CD4-positive, alpha-beta T cell treated with Interleukin-1 beta for 1 hour (primary cell): Measurements from ENCODE around the gene GOSR2.
"Not testable (repeated sequence)": the region's sequence is repeated elsewhere in the genome, so short reads cannot be mapped to it uniquely, and the experiment has no call there.

ENCODE experiments used
- DNase-seq, 2 donors: peaks; one replicate each; pipeline ENCODE4 v3.0.0-alpha.2; 2020 to 2022

The GOSR2 gene

DNA sequence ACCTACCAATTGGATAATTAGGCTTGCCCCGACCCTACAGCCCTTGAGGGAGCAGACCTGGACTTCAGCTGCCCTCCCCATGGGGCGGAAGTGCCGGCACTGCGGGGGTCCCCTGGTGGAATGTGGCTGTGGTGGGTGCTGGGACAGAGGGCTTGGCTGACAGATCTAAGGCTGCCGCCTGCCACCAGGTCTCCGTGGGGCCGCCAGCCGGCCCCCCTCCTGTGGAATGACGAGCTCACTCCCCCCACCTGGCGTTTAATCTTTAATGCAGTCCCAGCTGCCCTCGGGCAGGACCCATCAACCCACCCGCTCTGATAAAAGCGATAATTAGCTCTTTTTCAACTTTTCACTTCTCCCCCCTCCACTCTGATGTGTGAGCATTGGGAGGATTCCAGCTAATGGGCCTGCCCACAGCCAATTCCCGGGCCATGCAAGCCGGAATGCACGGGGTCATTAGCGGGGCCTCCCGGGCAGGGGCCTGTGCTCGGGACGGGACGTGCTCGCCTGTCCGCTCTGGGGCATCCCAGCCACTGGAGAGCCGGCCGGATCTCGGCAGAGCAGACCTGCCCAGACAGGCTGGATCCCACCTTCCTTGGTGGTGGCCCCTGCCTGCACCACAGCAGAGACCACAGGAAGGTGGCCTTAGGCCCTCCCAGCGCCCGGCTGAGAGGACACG lies 28.3 kb upstream of the GOSR2 start:
- no peak for DNase-seq

DNA sequence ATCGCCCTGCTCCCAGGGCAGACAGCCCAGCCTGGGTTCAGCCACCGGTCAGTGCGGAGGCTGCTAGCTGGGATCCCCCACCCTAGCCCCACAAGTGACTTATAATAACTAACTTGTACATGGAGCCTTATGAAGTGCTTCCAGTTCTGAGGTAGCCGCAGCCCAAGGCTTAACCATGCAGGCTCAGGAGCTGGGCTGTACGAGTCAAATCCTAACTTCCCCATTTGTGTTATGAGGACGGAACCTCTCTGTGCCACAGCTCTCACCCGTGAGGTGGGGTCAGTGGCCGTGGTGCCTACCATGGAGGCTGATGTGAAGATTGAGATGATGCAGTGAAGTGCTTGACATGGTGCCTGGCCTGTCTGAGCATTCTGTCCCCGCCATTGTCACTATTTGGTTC lies 27.8 kb upstream of the GOSR2 start:
- no peak for DNase-seq

DNA sequence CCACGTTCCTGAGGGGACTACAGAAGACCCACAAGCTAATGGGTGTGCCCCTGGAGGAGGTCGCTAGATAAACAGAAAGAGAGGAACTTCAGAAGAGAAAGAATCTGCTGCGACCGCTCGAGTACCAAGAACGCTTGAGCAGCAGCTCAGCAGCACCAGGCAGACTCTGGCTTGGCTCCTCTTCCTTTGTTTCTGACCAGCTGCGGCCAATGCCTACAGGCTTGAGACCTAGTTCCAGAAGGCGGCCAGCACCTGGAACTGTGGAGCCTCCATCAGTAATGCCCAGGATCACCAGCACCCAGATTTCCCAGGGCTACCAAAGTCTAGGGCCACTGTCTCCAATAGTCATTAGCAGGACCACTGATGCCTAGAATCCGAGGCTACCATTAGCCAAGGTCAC lies 26.0 kb upstream of the GOSR2 start:
- DNase-seq = no peak

DNA sequence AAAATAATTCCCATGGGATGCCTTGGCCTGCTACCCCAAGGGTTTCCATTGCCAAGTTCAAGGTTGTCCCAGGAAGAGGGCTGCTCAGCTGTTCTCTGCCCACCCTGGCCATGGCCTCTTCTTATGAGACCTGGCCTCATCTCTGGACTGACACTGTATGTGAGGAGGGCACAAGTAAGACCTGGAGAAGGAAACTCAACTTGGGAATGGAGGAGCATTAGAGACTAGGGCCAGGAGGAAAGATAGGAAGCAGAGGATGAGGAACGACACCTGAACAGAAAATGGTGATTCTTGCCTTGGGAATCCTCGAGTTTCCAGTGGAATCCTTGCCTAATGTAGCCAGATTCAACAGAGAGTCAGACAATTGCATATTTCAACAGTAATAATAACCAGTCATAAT lies 24.6 kb upstream of the GOSR2 start:
- DNase-seq = no peak

DNA sequence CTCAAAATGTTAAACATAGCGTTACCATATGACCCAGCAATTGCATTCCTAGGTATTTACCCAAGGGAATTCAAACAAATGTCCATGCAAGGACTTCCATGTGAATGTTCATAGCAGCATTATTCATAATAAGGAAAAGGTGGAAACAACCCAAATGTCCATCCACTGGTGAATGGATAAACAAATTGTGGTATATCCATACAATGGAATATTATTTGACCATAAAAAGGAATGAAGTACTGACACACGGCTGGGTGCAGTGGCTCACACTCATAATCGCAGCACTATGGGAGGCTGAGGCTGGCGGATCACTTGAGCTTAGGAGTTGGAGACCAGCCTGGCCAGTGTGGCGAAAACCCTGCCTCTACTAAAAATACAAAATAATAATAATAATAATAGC lies 24.1 kb upstream of the GOSR2 start:
- DNase-seq = no peak

DNA sequence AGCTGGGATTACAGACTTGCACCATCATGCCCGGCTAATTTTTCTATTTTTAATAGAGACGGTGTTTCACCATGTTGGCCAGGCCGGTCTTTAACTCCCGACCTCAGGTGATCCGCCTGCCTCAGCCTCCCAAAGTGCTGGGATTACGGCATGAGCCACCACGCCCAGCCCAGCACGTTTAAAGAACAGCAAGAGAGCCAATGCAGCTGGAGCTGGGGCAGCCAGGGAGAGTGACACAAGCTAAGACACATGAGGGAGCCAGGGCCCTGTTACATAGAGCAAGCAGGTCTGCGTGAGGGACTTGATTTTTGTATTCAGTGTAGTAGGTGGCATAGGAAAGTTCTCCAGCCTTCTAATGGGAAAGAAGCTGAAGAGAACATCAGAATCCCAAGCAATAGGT lies 21.7 kb upstream of the GOSR2 start:
- DNase-seq = no peak

DNA sequence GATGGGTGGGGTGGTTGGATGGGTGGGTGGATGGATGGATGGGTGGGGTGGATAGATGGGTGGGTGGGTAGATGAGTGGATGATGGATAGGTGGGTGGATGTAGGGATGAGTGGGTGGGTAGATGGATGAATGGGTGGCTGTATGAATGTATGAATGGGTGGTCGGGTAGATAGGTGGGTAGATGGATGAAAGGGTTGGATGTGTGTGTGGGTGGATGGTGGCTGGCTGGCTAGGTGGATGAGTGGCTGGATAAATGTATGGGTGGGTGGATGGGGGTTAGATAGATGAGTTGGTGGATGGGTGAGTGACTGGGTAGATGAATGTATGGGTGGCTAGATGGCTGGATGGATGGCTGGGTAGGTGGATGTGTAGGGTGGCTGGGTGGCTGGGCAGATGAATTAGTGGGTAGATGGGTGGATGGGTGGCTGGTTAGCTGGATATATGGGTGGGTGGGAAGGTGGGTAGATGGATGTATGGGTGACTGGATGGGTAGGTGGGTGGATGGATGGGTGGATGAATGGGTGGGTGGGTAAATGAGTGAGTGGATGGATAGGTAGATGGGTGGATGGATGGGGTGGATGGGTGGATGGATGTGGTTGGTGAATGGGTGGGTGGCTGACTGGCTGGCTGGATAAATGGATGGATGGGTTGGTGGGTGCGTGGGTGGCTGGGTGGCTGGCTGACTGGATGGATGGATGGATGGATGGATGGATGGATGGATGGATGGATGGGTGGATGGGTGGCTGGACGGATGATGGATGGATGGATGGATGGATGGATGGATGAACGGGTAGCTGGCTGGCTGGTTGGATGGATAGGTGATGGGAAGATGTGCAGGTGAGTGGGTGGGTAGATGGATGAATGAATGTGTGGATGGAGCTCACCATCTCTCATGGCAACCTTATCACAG lies 18.9 kb upstream of the GOSR2 start:
- DNase-seq = no peak

DNA sequence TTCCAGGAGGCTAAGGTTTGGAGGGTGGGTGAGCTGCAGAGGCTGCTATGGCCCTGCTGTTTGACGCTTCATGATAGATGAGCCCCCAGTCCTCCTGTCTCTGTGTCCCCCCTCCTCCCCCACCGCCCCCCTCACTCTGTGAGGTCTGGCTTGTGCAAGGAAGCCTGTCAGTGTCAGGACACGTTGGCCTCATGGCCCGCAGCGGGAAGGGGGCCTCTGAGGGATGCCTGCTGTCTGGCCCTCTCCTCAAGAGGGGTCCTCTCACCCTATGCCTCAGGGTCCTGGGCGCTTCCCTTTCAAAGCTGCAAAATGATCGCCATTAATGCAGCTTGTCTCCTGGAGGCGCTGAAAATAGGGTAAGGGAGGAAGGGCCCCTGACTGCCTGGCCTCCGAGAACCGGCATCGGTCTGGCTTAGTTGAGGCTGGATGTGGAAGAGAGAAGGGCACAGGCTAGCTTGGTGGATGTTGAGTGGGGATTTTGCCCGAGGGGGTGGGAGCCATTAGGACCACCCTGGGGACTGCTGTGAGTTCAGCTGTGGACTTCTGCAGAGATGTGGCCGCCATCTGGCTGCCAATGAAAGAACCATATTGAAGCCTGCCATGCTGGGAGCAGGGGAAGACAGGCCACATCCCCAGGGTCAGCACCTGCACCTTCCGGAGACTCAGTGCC lies 14.8 kb upstream of the GOSR2 start:
- DNase-seq = no peak

DNA sequence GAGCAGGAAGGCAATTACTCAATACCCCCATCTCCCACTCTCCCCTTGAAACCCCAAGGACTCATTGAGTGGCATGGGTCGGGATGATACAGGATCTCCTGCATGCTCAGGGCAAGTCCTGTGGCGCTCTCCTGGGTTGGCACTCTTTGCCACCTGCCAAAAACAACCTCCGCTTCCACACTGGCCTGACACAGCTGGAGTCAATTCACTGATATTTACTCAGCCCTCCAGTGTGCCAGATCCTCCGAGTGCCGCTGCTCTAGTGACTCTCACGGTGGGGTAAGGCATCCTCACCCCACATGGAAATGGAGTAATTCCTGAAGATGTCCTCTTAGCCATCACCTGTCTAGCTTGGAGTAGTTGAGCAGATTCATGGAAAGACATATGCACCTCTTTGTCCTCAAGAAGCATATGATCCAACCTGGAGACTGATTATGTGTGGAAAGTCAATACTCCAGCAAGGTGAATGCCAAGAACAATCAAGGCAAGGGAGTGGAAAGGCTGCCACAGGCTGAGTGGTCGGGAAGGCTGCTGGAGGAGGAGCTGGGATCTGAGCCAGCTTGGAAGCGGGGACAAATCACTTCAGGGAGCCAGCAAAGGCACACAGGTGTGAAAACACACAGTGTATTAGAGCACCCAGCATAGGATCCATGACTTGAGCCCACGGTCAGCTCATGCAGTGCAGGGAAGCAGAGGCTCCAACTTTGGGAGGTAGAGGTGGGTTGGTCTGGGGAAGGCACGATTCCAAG lies 12.6 kb upstream of the GOSR2 start:
- DNase-seq = no peak

DNA sequence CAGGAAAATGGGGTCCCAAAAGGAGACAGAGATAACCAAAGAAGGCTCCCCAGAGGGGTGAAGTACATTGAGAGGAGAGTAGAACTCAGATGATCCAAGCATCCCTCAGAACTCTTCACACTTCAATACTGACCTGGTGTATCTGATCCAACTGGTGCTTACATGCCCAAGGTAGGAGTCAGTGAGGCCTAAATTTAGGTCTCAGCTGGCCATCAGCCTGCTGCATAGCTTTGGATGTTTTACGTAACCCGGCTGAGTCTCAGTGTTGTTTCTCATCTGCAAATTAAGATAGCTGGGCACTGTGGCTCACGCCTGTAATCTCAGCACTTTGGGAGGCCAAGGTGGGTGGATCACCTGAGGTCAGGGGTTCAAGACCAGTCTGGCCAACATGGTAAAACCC lies 11.6 kb upstream of the GOSR2 start:
- DNase-seq = no peak

DNA sequence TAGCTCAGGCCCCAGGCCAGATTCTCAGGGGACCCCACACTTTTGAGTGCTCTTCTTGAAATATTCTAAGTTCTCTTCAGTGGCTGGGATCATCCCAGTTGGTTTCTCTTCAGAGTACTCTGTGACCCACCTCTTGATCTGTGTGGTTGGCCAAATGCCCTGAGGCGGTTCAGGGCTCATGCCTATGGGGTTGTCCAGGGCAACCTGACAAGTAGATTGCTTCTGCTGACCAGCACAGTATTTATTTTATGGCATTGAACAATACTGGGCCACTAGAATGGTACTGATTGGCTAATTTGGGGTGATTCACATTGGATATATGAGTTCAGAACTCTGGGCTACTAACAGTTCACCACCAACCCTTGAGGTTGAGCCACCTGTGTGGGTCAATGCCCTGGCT lies 7.4 kb upstream of the GOSR2 start:
- DNase-seq = no peak

DNA sequence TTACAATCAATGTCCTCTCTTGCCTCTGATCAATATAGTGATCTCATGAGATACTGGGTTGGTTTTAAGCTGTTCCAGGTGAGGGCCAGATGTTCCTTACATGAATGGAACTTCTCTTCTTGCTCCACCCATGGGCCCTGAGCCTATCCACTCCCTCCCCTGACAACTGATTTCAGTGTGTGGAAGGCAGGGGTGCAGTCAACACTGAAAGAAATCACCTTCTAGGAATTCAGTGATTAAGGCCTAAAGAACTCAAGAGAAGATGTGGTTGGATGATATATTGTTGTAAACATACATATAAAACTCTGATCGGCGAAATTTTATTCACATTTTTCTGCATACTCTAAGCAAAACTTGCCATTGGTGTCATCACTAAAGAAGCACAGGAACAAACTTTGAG lies 6.7 kb upstream of the GOSR2 start:
- no peak for DNase-seq

DNA sequence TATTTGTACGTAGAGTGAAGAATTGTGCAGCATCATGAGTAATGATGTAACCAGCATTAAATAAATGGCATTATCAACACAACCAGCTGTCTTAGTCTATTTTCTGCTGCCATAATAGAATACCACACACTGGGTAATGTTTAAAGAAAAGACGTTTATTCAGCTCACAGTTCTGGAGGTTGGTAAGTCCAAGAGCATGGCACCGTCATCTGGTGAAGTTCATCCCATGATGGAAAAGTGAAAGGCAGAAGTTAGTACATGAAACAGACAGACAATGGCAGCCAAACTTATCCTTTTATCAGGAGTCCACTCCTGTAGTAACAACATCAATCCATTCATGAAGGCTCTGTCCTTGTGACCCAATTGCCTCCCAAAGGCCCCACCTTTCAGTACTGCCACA lies 6.3 kb upstream of the GOSR2 start:
- no peak for DNase-seq

DNA sequence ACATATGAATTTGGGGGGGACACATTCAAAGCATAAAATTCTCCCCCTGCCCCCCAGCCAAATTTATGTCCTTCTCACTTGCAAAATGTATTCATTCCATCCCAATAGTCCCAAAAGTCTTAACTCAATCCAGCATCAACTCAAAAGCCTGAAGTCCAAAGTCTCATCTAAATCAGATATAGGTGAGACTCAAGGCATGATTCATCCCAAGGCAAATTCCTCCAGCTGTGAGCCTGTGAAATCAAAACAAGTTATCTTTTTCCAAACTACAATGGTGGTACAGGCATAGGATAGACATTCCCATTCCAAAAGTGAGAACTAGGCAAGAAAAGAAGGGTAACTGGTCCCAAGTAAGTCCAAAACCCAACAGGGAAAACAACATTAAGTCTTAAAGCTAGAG lies 5.9 kb upstream of the GOSR2 start:
- DNase-seq = no peak

DNA sequence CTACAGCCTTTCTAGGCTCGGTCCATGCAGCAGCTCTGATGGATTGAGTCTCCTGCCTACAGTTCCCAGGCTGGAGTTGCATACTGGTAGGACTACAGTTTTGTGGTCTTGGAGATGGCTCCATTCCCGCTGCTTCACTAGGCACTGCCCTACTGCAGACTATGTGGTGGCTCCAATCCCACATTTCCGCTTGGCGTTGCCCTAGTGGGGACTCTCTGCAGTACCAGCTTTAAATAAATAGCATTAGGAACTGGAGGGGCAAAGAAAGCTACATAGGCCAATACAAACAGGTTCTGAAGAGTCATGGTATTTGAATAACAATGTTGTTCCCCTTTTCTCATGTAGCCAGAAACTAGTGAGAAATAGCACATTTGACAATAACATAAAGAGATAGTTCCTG lies 5.4 kb upstream of the GOSR2 start:
- DNase-seq = no peak

DNA sequence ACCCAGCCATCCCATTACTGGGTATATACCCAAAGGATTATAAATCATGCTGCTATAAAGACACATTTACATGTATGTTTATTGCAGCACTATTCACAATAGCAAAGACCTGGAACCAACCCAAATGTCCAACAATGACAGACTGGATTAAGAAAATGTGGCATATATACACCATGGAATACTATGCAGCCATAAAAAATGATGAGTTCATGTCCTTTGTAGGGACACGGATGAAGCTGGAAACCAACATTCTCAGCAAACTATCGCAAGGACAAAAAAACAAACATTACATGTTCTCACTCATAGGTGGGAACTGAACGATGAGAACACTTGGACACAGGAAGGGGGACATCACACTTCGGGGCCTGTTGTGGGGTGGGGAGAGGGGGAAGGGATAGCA lies 998 bp upstream of the GOSR2 start:
- DNase-seq = not testable (repeated sequence)

DNA sequence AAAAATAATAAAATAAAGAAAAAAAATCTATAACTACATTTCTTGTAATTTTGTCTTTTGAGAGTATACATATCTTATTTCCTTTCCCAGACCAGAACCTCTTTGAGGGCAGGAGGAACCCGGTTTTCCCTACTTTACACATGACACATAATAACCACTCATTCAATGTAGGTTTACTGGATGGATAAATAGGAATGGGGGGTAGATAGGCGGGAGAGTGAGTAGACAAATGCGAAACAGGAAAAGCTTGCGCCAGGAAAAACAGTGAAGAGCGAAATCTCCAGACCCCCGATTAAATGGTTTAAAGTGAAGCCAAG lies 515 bp upstream of the GOSR2 start:
- DNase-seq = no peak

DNA sequence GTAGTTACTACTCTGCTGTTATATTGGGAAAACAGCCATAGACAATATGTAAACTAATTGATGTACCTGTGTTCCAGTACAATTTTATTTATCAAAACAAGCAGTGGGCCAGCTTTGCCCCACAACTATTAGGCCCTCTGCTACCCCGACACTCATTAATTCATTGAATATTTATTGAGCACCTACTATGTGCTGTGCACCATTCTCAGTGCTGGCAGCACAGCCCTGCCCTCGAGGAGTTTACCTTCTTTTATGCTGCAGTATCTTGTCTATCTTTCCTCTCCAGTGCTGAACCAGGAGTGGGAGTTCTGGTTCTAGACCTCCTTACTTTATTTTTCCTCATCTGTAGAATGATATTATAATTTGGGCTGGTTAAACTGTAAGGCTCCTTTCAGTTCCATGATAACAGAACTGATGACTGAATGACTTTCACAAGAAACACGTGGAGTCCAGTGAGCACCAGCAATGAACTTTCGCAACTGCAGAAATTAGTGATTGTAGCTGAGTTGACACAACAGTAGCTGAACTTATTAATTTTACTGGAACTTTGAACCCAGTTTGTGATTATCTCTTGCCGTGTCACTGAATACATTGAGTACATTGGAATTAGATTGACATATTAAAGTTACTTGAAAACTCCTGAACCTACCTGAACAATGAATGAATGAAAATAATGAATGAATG lies 2.4 kb downstream of the GOSR2 start:
- no peak for DNase-seq

DNA sequence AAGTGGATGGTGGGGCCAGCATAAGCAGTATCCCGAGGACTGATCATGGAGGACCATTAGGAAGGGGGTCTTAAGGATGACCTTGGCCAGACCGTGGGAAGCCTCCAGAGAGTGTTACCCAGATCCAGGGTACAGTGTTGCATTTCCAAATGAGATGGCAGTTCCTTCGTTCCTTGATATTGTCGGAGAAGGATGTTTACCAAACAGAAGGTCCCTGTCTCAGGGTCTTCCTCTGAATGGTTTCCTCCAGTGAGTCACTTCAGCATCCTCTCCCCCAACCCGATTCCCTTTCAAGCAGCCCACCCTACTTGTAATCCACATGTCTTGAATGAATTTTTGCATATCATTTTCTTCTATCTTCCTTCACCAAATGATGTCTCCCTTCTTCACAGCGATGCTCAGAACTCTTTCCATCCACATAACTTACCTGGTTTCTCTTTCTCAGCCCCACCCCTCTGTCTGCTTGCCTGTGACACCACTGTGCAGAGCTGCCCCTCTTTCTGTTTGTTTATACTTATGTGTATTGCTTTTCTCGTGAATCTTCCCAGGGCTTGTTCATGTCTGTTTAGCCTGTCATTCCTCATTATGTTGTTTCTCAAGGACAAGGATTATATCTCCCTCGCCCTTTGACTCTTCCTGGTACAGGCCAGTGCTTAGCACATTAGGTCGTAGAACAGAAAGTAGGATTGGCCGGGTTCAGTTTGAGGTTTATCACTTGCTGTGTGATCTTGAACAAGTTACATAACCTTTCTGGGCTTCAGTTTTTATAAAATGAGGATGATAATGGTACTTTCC lies 5.7 kb downstream of the GOSR2 start:
- DNase-seq = no peak

DNA sequence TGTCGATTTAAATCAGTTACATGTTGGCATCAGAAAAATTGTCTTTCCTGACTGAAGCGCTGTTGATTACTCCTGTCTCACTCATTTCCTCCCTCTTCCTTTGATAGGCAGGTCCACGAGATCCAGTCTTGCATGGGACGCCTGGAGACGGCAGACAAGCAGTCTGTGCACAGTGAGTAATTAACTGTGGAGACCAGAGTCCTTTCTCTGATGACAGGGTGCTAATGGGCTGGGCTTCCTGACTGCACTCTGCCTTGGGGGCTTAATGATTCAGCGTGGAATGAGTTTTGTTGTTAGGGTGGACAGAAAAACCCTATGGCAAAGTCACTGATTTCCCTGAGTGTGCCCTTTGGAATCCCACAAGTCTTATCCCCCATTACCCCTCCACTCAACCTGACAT lies 6.5 kb downstream of the GOSR2 start:
- no peak for DNase-seq

DNA sequence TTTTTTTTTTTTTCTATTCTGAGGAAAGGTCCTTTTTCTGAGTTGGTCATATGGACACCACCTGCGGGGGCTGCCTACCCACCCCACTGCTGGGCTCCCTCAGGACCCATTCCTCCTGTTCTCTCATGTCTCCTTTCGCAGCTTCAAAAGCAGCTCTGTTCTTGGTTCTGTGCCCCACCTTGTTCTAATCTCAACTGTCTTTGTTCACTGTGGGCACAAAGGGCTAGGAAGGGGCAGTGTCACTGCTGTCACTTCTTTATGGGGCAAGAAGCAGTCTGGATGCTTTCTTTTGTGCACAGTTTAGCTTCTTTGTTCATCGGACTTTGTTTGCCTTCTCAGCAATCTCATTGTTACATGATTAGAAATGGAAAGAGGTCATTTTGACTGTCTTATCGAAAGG lies 7.1 kb downstream of the GOSR2 start:
- DNase-seq = no peak

DNA sequence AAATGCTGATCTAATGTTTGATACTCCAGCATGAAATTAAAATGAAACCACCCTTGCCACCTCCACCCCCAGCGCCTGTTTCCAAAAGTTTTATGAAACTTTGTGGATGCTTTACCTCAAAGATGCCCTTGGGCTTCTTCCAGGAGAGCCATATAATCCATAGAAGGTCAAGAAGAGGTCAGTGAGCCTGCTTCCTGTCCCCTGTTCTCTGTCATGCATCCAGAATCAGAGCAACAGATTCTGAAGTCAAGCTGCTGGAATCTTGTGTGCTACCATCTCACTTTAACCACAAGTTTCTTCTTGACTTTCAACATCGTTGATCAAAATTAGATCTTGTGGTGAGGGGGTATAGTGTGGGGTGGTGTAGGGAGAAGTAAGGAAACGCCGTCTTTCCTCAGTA lies 8.6 kb downstream of the GOSR2 start:
- DNase-seq = no peak
